Activated CD4-positive, alpha-beta T cell treated with anti-CD3 and anti-CD28 coated beads for 1 hour (primary cell): ENCODE results near the gene GCNA.

Experiments used
- DNase-seq: peaks from one replicate; pipeline ENCODE4 v3.0.0-alpha.2; 2020

GCNA gene

GRCh38 chrX:71616672-71617529, 38.7 kb downstream of the GCNA start:
- DNase-seq, result no peak

GRCh38 chrX:71617742-71618141, 39.5 kb downstream of the GCNA start:
- no peak for DNase-seq

- DNase-seq, result peak; percentile 22
These were observed 40.1 kb downstream of the GCNA start, which contains the start of gene CXCR3 for GRCh38 chrX:71618303-71618721. Gene CXCR3, minus strand, starts transcription at chrX:71618511. Its CDS starts 62 bp downstream, at chrX:71618449.

- no peak for DNase-seq
These were observed 40.5 kb downstream of the GCNA start for GRCh38 chrX:71618787-71619186.

GRCh38 chrX:71619193-71619592, 41.0 kb downstream of the GCNA start:
- DNase-seq, result peak; percentile 28

GRCh38 chrX:71619986-71620385, 41.7 kb downstream of the GCNA start:
- no peak for DNase-seq

- no peak for DNase-seq
These were observed 43.4 kb downstream of the GCNA start for GRCh38 chrX:71621603-71622002.

- DNase-seq, result no peak
These were observed 43.9 kb downstream of the GCNA start for GRCh38 chrX:71622032-71622575.

GRCh38 chrX:71622576-71623450, 44.6 kb downstream of the GCNA start:
- DNase-seq, result peak; percentile 18

GRCh38 chrX:71623714-71624113, 45.5 kb downstream of the GCNA start:
- DNase-seq, result no peak

GRCh38 chrX:71625471-71625870, 47.2 kb downstream of the GCNA start:
- no peak for DNase-seq

- DNase-seq, result no peak
These were observed 48.3 kb downstream of the GCNA start for GRCh38 chrX:71626576-71626975.

GRCh38 chrX:71627588-71628404, 49.6 kb downstream of the GCNA start:
- no peak for DNase-seq

GRCh38 chrX:71629467-71629866, 51.2 kb downstream of the GCNA start:
- DNase-seq, result no peak

- DNase-seq, result no peak
These were observed 54.9 kb downstream of the GCNA start for GRCh38 chrX:71632923-71633657.

- no peak for DNase-seq
These were observed 56.1 kb downstream of the GCNA start for GRCh38 chrX:71634366-71634765.

- no peak for DNase-seq
These were observed 58.4 kb downstream of the GCNA start for GRCh38 chrX:71636438-71637252.

GRCh38 chrX:71637253-71637618, 59.0 kb downstream of the GCNA start:
- no peak for DNase-seq

- no peak for DNase-seq
These were observed 59.6 kb downstream of the GCNA start for GRCh38 chrX:71637848-71638247.

GRCh38 chrX:71638409-71638808, 60.2 kb downstream of the GCNA start:
- no peak for DNase-seq

- no peak for DNase-seq
These were observed 61.8 kb downstream of the GCNA start for GRCh38 chrX:71640002-71640401.
